ENCODE data around the gene ECSCR.
"Not testable (repeated sequence)": the region's sequence is repeated elsewhere in the genome, so short reads cannot be mapped to it uniquely, and the experiment has no call there.

DNA sequence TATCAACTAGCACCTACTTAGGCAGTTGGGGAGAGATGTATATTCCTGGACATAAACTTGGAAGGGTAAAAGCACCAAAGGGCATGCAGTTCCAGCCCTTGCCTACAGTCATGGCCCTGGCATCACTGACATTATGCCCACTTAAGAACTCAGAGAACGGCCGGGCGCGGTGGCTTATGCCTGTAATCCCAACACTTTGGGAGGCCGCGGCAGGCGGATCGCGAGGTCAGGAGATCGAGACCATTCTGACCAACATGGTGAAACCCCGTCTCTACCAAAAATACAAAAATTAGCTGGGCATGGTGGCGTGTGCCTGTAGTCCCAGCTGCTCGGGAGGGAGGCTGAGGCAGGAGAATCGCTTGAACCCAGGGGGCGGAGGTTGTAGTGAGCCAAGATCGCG, 22.1 kb downstream of the ECSCR start:
- TF ChIP-seq, protein P1, sequence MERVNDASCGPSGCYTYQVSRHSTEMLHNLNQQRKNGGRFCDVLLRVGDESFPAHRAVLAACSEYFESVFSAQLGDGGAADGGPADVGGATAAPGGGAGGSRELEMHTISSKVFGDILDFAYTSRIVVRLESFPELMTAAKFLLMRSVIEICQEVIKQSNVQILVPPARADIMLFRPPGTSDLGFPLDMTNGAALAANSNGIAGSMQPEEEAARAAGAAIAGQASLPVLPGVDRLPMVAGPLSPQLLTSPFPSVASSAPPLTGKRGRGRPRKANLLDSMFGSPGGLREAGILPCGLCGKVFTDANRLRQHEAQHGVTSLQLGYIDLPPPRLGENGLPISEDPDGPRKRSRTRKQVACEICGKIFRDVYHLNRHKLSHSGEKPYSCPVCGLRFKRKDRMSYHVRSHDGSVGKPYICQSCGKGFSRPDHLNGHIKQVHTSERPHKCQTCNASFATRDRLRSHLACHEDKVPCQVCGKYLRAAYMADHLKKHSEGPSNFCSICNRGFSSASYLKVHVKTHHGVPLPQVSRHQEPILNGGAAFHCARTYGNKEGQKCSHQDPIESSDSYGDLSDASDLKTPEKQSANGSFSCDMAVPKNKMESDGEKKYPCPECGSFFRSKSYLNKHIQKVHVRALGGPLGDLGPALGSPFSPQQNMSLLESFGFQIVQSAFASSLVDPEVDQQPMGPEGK (CRISPR knock-in tag; IDR thresholded peaks at IDR 0.05; ENCODE audit: borderline replicate concordance): not testable (repeated sequence)
- TF ChIP-seq ISL1 (CRISPR knock-in tag; IDR thresholded peaks at IDR 0.05); SNAI2 (CRISPR knock-in tag; IDR thresholded peaks at IDR 0.05); RARB (CRISPR knock-in tag; IDR thresholded peaks at IDR 0.05); TCF4 (CRISPR knock-in tag; IDR thresholded peaks at IDR 0.05; ENCODE audit: borderline replicate concordance); OSR1 (CRISPR knock-in tag; IDR thresholded peaks at IDR 0.05); ZFP30 (CRISPR knock-in tag; IDR thresholded peaks at IDR 0.05): not testable (repeated sequence)
- TF ChIP-seq, protein P2, sequence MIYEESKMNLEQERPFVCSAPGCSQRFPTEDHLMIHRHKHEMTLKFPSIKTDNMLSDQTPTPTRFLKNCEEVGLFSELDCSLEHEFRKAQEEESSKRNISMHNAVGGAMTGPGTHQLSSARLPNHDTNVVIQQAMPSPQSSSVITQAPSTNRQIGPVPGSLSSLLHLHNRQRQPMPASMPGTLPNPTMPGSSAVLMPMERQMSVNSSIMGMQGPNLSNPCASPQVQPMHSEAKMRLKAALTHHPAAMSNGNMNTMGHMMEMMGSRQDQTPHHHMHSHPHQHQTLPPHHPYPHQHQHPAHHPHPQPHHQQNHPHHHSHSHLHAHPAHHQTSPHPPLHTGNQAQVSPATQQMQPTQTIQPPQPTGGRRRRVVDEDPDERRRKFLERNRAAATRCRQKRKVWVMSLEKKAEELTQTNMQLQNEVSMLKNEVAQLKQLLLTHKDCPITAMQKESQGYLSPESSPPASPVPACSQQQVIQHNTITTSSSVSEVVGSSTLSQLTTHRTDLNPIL (CRISPR knock-in tag; IDR thresholded peaks at IDR 0.05; ENCODE audit: low read depth): not testable (repeated sequence)
